HL-60 (cell line): ENCODE measurements around the gene NOXRED1.

Experiments used
- DNase-seq, 2 experiments: peaks; one replicate each; pipeline ENCODE4 v3.0.0-alpha.2; 2010 to 2020; ENCODE audit warnings: low read depth in 1 of 2, low spot score in 1 of 2
- H3K27ac ChIP-seq: fragments of 250-450 bp; sonication (Bioruptor Pico); replicated peaks from 2 replicates; pipeline ENCODE4 v1.5.1; 2020; ENCODE audit warnings: mild to moderate bottlenecking, moderate library complexity
- H3K27me3 ChIP-seq: fragments of 250-450 bp; sonication (Bioruptor Pico); 2 replicates; pipeline ENCODE4 v1.5.1; 2021; ENCODE audit warnings: mild to moderate bottlenecking, moderate library complexity; ENCODE audit not compliant: insufficient read depth, poor library complexity, severe bottlenecking
- H3K4me3 ChIP-seq: replicated peaks from 2 replicates; pipeline ENCODE4 v1.5.1; 2011; ENCODE audit warnings: mild to moderate bottlenecking, control low read depth, low read length; ENCODE audit not compliant: insufficient read depth
- GABPA ChIP-seq: IDR thresholded peaks from 2 replicates; pipeline ENCODE4 v1.6.1; 2012; ENCODE audit warnings: low read depth
- POLR2AphosphoS5 ChIP-seq: IDR thresholded peaks from 2 replicates; pipeline ENCODE4 v1.6.1; 2012; ENCODE audit warnings: low read depth
- REST ChIP-seq: IDR thresholded peaks from 2 replicates; pipeline ENCODE4 v1.6.1; 2012; ENCODE audit warnings: low read depth; ENCODE audit not compliant: insufficient replicate concordance
- SPI1 ChIP-seq: IDR thresholded peaks from 2 replicates; pipeline ENCODE4 v1.6.1; 2012; ENCODE audit warnings: low read depth, mild to moderate bottlenecking, borderline replicate concordance
- TF ChIP-seq, protein P1 (sequence below): IDR thresholded peaks from one replicate; pipeline ENCODE4 v1.5.1; 2011; ENCODE audit warnings: low read length, control low read depth, inconsistent platforms; ENCODE audit not compliant: insufficient read depth

Gene NOXRED1

GRCh38 chr14:77376771-77377501 lies 46.4 kb downstream of the NOXRED1 start, which contains the start of the genes SAMD15 and TMED8:
Gene SAMD15, plus strand, starts transcription at chr14:77377379. Its CDS starts 40 bp downstream, at chr14:77377419.
Gene TMED8, minus strand, starts transcription at chr14:77377094. Its CDS starts 41 bp downstream, at chr14:77377053.
- TF ChIP-seq GABPA (peak; percentile 70), SPI1 (no peak)
- H3K4me3 ChIP-seq = peak within 1 kb of the TSS; percentile 70
- peak within 1 kb of the TSS; percentile 84 for H3K27ac ChIP-seq
- no peaks in the 10 kb centered on the region for H3K27me3 ChIP-seq
- peak; percentile 29 to 60 for DNase-seq

DNA sequence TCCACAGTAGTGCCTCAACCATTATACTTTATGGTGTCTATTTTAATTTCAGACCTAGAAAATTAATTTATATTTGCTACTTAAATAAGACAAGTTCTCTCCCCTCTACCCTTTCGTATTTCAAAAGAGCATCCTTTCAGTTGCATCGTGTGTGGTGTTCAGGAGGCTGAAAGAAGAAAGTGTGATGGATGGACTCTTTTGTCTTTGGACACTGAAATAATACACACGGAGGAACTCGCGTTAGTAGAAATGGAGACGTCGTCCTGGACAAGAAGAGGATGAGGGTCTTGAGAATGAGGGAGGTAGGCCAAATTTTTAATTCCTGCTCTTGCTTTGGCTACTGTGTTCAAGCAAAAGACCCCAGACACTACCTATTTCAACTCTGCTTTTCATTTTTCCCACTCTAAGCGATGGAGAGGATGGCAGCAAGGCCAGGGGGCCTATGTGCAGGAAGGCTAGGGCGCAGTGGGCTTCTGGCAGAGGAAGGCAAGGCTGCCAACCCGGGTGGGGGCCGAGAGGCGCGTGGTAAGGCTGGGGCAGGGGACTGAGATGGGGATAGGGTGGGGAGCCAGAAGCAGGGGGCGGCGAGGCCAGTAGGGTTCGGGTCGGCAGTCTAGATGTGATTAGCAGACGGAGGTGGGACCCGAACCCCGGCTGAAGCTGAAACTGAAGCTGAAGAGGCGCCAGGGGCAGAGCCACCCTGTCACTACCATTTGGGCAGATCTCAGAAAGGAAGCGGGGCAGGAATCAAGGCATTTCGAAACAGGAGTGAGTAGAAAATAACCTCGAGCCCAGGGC lies 47.2 kb downstream of the NOXRED1 start:
- Histone ChIP-seq H3K27me3 (no peaks in the 10 kb centered on the region), H3K4me3 (peak overlapping the region; percentile 70), H3K27ac (peak overlapping the region; percentile 84)
- TF ChIP-seq REST = no peak
- TF ChIP-seq, protein P1, sequence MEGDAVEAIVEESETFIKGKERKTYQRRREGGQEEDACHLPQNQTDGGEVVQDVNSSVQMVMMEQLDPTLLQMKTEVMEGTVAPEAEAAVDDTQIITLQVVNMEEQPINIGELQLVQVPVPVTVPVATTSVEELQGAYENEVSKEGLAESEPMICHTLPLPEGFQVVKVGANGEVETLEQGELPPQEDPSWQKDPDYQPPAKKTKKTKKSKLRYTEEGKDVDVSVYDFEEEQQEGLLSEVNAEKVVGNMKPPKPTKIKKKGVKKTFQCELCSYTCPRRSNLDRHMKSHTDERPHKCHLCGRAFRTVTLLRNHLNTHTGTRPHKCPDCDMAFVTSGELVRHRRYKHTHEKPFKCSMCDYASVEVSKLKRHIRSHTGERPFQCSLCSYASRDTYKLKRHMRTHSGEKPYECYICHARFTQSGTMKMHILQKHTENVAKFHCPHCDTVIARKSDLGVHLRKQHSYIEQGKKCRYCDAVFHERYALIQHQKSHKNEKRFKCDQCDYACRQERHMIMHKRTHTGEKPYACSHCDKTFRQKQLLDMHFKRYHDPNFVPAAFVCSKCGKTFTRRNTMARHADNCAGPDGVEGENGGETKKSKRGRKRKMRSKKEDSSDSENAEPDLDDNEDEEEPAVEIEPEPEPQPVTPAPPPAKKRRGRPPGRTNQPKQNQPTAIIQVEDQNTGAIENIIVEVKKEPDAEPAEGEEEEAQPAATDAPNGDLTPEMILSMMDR = no peak
- TF ChIP-seq SPI1 = no peak
- no peak for TF ChIP-seq POLR2AphosphoS5
- no peak for TF ChIP-seq GABPA
- DNase-seq = peak in 1 of 2 experiments; percentile 13

DNA sequence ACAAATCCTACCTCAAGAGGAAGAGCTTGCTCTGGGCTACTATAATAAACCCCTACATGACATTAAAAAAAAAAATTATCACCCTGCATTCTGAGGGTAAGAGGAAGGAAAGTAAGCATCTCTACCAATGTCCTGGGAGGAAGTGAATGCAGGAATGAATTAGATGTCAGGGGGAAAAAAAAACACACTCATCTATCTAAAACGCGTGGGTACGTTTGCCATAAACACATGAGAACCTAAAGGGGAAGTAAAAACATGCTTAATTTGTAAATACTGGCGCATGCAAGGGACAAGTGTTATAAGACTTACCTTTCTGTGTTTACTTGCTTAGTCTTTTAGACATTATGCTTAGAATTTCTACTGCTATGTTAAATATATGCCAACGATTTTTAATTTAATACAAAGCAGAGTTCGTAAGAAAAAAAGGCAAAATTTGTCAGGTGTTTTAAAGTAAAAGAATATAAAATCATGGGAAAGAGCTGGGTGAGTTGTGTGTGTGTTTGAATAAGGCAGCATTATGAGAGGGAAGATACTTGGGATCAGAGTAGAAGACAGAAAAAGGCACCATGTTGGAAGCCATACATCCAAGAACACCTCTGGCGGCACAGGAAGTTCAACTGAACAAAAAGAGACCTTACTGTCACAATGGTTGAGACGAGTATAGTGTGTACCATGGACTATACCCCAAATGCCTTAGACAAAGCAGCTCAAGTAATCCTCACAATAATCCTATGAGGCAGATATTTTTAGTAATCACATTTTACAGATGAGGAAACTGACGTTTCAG lies 48.0 kb downstream of the NOXRED1 start:
- H3K27ac ChIP-seq = peak overlapping the region; percentile 84
- peak; percentile 4 to 28 for DNase-seq
- no peak for TF ChIP-seq REST
- TF ChIP-seq SPI1 = peak; percentile 42; the same call in 1 of the 2 replicates
- no peak for TF ChIP-seq POLR2AphosphoS5
- TF ChIP-seq GABPA = no peak
- TF ChIP-seq, protein P1 = no peak
- peak overlapping the region; percentile 70 for H3K4me3 ChIP-seq
- H3K27me3 ChIP-seq = no peaks in the 10 kb centered on the region
